ENCODE results near the gene SLC16A13. TPM values are rescaled to one million over a fixed set of nuclear protein-coding genes. Genes with fewer than 3 reads are reported as not detected.
A peak's percentile ranks its signal among the peaks of the same experiment; 100 is the strongest.

Gene SLC16A13
- total and polyA plus RNA-seq, 2 of the 8 experiments (the other 6 are each of a cell fraction or from before 2014, with no cell fraction given) = 5.4 to 5.8 TPM

- TF ChIP-seq EZH2 (IDR thresholded peaks at IDR 0.05; ENCODE audit: low read depth, low read length, severe bottlenecking) (peak; percentile 25), BCL11A (IDR thresholded peaks at IDR 0.05; ENCODE audit: low read depth in 2 of 2, low read length in 2 of 2) (no peak), CHD7 (IDR thresholded peaks at IDR 0.05; ENCODE audit: insufficient replicate concordance, low read length) (no peak), MAFK (IDR thresholded peaks at IDR 0.05; ENCODE audit: low read depth, low read length) (no peak), KDM5A (IDR thresholded peaks at IDR 0.05; ENCODE audit: low read length) (no peak), JUND (IDR thresholded peaks at IDR 0.05; ENCODE audit: low read length) (peak; percentile 35; the same call in 1 of the 2 replicates), ATF3 (IDR thresholded peaks at IDR 0.05; ENCODE audit: insufficient read depth, low read depth, low read length) (0 out of 2 replicates have a peak, but pooled peaks have one; percentile 27), SRF (IDR thresholded peaks at IDR 0.05; ENCODE audit: low read depth, low read length) (no peak), PHF8 (conservative IDR thresholded peaks at IDR 0.05; ENCODE audit: low read depth, low read length) (no peak)
Measured at GRCh38 chr17:7023576-7024401, 12.0 kb upstream of the SLC16A13 start (continued).

All from H1 (cell line).